Activated naive CD4-positive, alpha-beta T cell treated with anti-CD3 and anti-CD28 coated beads, Interleukin-2, amount 50 U/mL, for 16 hours (primary cell): Measurements from ENCODE around the gene NQO2.
"Not testable (repeated sequence)": the region's sequence is repeated elsewhere in the genome, so short reads cannot be mapped to it uniquely, and the experiment has no call there.

Experiments used
- DNase-seq: peaks from one replicate; pipeline ENCODE4 v3.0.0-alpha.2; 2020

NQO2 gene

GRCh38 chr6:3016473-3017280, 17.0 kb downstream of the NQO2 start:
- DNase-seq, result no peak

- DNase-seq, result no peak
These were observed 17.6 kb downstream of the NQO2 start for GRCh38 chr6:3017304-3017703.

- no peak for DNase-seq
These were observed 19.4 kb downstream of the NQO2 start for GRCh38 chr6:3019065-3019464.

- DNase-seq, result no peak
These were observed 20.1 kb downstream of the NQO2 start for GRCh38 chr6:3019749-3020320.

- DNase-seq, result not testable (repeated sequence)
These were observed 21.4 kb downstream of the NQO2 start for GRCh38 chr6:3020976-3021598.

DNA sequence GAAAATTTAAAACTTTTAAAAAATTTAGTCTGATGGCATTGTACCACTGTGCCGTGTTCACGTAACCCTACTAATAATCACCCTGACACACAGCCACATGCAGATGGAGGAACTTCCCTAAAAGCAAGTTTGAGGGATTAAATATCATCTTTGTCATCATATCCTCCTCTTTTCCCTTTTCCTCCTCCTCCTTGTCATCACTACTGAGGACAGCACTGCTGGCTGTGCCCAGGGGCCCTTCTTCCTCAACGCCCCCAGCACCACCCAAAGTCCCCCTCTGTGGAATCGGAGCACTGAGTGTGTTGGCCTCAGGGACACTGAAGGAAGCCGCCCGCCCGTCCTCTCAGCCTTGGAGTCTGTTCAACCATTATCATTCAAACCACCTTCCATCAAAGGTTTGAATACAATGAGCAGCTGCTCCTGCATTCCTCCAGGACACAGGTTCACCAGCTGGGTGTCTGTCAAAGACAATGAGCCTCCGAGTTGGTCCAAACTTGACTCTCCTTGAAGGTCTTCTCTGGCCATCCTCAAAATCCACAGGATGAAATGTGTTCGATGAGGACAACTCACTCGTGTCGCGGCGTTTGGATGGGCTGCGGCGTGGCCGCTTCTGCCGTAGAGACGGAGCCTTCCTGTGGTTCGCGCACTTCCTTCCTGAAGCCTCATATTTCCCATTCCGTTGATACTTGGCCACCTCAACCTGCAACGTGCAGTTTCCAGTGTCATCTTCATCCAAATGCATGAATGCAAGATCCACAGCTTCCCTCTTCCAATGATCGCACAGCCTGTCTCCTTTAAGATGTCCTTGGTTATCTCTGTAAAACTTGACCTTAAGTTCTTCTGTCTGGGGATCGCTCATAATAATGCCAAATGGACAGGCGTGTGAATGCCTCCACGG, 23.3 kb downstream of the NQO2 start:
- no peak for DNase-seq

- peak; percentile 89 for DNase-seq
These were observed 24.2 kb downstream of the NQO2 start for GRCh38 chr6:3023663-3024483.

DNA sequence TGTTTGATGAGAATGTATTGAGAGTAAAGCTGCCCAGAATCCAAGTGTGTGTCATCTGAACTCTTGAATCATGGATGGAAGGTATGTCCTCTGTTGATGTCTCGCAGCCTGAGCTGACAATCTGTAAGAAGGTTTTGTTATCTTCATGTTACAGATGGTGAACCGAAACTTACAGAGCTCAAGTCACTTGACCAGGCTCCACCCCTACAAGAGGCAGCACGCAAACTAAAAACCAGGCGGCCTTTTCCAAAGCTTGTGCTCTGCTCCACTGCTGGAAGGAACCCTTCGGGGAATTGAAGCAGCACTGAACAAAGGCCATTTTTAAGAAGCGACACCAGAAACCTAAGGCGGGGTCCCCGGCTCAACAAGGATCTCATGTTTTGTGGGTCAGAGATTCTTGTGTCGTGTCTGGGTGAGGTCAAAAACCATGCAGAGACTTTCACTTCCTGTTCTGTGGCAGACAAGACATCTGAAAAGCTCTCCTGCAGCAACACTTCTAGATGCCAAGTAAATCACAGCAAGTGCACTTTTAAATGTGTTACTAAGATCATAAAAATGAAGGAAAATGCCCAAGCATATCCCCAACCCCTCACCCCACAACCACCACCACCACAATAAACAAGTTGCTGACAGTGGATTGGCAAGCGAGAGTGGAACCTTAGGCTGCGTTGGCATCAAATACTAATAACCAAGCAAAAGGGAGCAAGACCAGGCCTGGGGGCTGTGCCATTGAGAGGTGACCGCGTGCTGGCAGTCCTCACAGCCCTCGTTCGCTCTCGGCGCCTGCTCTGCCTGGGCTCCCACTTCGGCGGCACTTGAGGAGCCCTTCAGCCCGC, 27.3 kb downstream of the NQO2 start:
- no peak for DNase-seq

GRCh38 chr6:3028156-3028555, 28.5 kb downstream of the NQO2 start:
- DNase-seq, result not testable (repeated sequence)

DNA sequence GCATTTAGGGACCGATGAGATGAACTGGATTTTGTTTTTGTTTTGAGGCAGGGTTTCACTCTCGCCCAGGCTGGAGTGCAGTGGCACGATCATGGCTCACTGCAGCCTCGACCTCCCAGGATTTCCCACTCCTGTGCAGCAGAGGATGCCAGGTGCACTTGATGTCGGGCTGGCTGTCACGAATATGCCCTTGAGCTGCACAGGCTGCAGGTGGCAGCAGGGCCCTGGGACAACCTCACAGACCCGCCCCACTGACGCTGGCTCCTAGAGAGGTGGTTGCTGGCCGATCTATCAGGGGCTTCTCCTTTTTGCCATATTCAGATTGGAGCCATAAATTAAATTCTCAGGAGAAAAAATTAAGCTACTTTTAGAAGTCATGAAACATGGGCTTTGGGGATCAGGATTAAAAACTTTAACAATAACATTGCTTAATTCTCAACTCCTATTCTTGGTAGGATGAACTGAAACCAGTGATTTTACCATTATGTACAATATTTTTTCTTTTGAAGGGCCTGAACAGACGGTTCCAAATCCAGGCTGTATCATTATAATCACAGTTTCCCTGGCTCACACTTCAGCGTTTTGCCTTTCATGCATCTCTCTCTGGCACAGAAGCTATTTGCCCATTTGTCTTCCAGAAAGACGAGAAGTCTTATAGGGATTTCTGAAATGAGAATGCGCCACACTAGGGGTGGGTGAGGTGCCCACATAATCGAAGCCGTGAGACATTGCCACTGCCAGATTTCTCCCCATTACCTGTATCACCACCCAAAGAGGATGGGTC, 32.4 kb downstream of the NQO2 start:
- no peak for DNase-seq

- no peak for DNase-seq
These were observed 33.3 kb downstream of the NQO2 start for GRCh38 chr6:3032986-3033385.

DNA sequence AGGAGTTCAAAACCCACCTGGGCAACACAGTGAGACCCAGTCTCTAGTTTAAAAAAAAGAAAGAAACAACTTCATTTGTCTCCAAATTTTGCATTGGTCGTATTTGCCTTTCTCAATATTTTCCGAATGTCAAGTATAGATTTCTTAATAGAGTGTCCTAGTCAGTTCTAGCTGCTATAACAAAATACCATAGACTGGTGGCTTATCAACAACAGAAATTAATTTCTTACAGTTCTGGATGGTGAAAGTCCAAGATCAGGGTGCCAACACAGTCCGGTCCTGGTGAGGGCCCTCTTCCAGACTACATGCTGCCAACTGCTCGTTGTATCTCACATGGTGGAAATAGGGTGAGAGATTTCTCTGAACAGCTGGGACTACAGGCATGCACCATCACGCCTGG, 34.0 kb downstream of the NQO2 start:
- DNase-seq, result no peak

- no peak for DNase-seq
These were observed 35.7 kb downstream of the NQO2 start for GRCh38 chr6:3035397-3035796.

GRCh38 chr6:3036861-3037637, 37.4 kb downstream of the NQO2 start:
- DNase-seq, result no peak

GRCh38 chr6:3037638-3038365, 38.1 kb downstream of the NQO2 start:
- DNase-seq, result no peak

- no peak for DNase-seq
These were observed 39.7 kb downstream of the NQO2 start for GRCh38 chr6:3039384-3039783.

GRCh38 chr6:3041147-3041546, 41.5 kb downstream of the NQO2 start:
- DNase-seq, result no peak

GRCh38 chr6:3041606-3042005, 41.9 kb downstream of the NQO2 start:
- DNase-seq, result no peak

DNA sequence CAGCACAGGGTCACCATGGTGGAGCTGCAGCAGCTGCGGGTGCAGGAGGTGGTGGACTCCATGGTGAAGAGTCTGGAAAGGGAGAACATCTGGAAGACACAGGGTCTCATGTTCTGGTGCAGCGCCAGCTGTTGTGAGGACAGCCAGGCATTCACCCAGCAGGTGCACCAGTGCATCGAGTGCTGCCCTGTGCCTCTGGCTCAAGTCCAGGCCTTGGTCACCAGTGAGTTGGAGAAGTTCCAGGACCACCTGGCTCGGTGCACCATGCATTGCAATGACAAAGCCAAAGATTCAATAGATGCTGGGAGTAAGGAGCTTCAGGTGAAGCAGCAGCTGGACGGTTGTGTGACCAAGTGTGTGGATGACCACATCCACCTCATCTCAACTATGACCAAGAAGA, 45.7 kb downstream of the NQO2 start:
- DNase-seq, result no peak
